ENCODE measurements around the gene MED13L.

- TF ChIP-seq ELF4 (IDR thresholded peaks at IDR 0.05) (no peak), HDGF (IDR thresholded peaks at IDR 0.05; ENCODE audit: borderline replicate concordance) (no peak), FOXK2 (IDR thresholded peaks at IDR 0.05) (no peak), TARDBP (IDR thresholded peaks at IDR 0.05) (no peak), L3MBTL2 (conservative IDR thresholded peaks at IDR 0.05) (no peak), FOXM1 (IDR thresholded peaks at IDR 0.05; ENCODE audit: borderline replicate concordance) (no peak), SUZ12 (IDR thresholded peaks at IDR 0.05) (no peak), BHLHE40 (IDR thresholded peaks at IDR 0.05; ENCODE audit: borderline replicate concordance) (no peak)
Measured at GRCh38 chr12:116233669-116234068, 43.8 kb downstream of the MED13L start.

All from HEK293T (cell line).